Erythroblast (primary cell): ENCODE measurements around the gene LRRC3.

Source experiments
- GATA1 ChIP-seq: IDR thresholded peaks from 2 replicates; pipeline ENCODE4 v1.6.1; 2011; ENCODE audit warnings: low read depth, mild to moderate bottlenecking, control low read depth, low read length, moderate library complexity
- POLR2A ChIP-seq: IDR thresholded peaks from 2 replicates; pipeline ENCODE4 v1.6.1; 2011; ENCODE audit warnings: mild to moderate bottlenecking, low read length

GRCh38 chr21:44454058-44454457 lies 1.3 kb upstream of the LRRC3 start:
- TF ChIP-seq POLR2A (no peak), GATA1 (no peak)
